ENCODE measurements around the gene EGFR.

EGFR gene

GRCh38 chr7:55189878-55190436 lies 171.1 kb downstream of the EGFR start:
- no peak overlapping the region for H3K4me3 ChIP-seq (IDR thresholded peaks at IDR 0.05; ENCODE audit: insufficient read depth, low read depth, low read length)
- H3K36me3 ChIP-seq (ENCODE audit: insufficient read depth), result no peaks in the 10 kb centered on the region
- no peaks in the 10 kb centered on the region for H4K20me1 ChIP-seq (ENCODE audit: insufficient read depth)
- H3K27ac ChIP-seq, result no peak overlapping the region
- no peaks in the 10 kb centered on the region for H3K27me3 ChIP-seq (ENCODE audit: insufficient read depth, low read depth)
- H3K79me2 ChIP-seq (ENCODE audit: insufficient read depth, low read depth), result no peaks in the 10 kb centered on the region
- H3K4me1 ChIP-seq (ENCODE audit: low read depth, poor library complexity, severe bottlenecking), result no peaks in the 10 kb centered on the region
- H2AFZ ChIP-seq (ENCODE audit: low read depth), result no peak overlapping the region
- no peak overlapping the region for H3K9ac ChIP-seq
- no peak for TF ChIP-seq CTCF (conservative IDR thresholded peaks at IDR 0.05; ENCODE audit: low read depth, low read length)
- H3K4me2 ChIP-seq, result no peak overlapping the region

- Histone ChIP-seq H4K20me1 (ENCODE audit: insufficient read depth) (no peaks in the 10 kb centered on the region), H3K79me2 (ENCODE audit: insufficient read depth, low read depth) (no peaks in the 10 kb centered on the region), H2AFZ (ENCODE audit: low read depth) (no peak overlapping the region), H3K9ac (no peak overlapping the region), H3K4me3 (IDR thresholded peaks at IDR 0.05; ENCODE audit: insufficient read depth, low read depth, low read length) (no peak overlapping the region), H3K4me1 (ENCODE audit: low read depth, poor library complexity, severe bottlenecking) (no peaks in the 10 kb centered on the region), H3K4me2 (no peak overlapping the region), H3K27ac (no peak overlapping the region), H3K36me3 (ENCODE audit: insufficient read depth) (no peaks in the 10 kb centered on the region), H3K27me3 (ENCODE audit: insufficient read depth, low read depth) (no peaks in the 10 kb centered on the region)
- no peak for TF ChIP-seq CTCF (conservative IDR thresholded peaks at IDR 0.05; ENCODE audit: low read depth, low read length)
Measured at GRCh38 chr7:55190511-55191160, 171.8 kb downstream of the EGFR start.

GRCh38 chr7:55191161-55191925 lies 172.5 kb downstream of the EGFR start:
- Histone ChIP-seq H3K27me3 (ENCODE audit: insufficient read depth, low read depth) (no peaks in the 10 kb centered on the region), H2AFZ (ENCODE audit: low read depth) (no peak overlapping the region), H4K20me1 (ENCODE audit: insufficient read depth) (no peaks in the 10 kb centered on the region), H3K4me3 (IDR thresholded peaks at IDR 0.05; ENCODE audit: insufficient read depth, low read depth, low read length) (no peak overlapping the region), H3K4me2 (no peak overlapping the region), H3K27ac (no peak overlapping the region), H3K36me3 (ENCODE audit: insufficient read depth) (no peaks in the 10 kb centered on the region), H3K79me2 (ENCODE audit: insufficient read depth, low read depth) (no peaks in the 10 kb centered on the region), H3K4me1 (ENCODE audit: low read depth, poor library complexity, severe bottlenecking) (no peaks in the 10 kb centered on the region), H3K9ac (no peak overlapping the region)
- no peak for TF ChIP-seq CTCF (conservative IDR thresholded peaks at IDR 0.05; ENCODE audit: low read depth, low read length)

- Histone ChIP-seq H2AFZ (ENCODE audit: low read depth) (no peak overlapping the region), H4K20me1 (ENCODE audit: insufficient read depth) (no peaks in the 10 kb centered on the region), H3K27me3 (ENCODE audit: insufficient read depth, low read depth) (no peaks in the 10 kb centered on the region), H3K9ac (no peak overlapping the region), H3K79me2 (ENCODE audit: insufficient read depth, low read depth) (no peaks in the 10 kb centered on the region), H3K36me3 (ENCODE audit: insufficient read depth) (no peaks in the 10 kb centered on the region), H3K4me1 (ENCODE audit: low read depth, poor library complexity, severe bottlenecking) (no peaks in the 10 kb centered on the region), H3K4me3 (IDR thresholded peaks at IDR 0.05; ENCODE audit: insufficient read depth, low read depth, low read length) (no peak overlapping the region), H3K4me2 (no peak overlapping the region), H3K27ac (no peak overlapping the region)
- no peak for TF ChIP-seq CTCF (conservative IDR thresholded peaks at IDR 0.05; ENCODE audit: low read depth, low read length)
Measured at GRCh38 chr7:55191926-55192692, 173.3 kb downstream of the EGFR start.

Data from KMS-11 (cell line).